WTC11 (cell line): ENCODE data around the gene CLMN. TPM values are rescaled to one million over a fixed set of nuclear protein-coding genes. Genes with fewer than 3 reads are reported as not detected.
A peak's percentile ranks its signal among the peaks of the same experiment; 100 is the strongest.

ENCODE experiments used
- ATAC-seq: fragments of 200-7000 bp; cut with Tn5 transposase; 2 replicates; pipeline ENCODE4 v1.10.0; 2021; ENCODE audit warnings: mild to moderate bottlenecking, moderate library complexity
- CTCF ChIA-PET: fragments of 300-600 bp; sonication (Branson Sonifier 250); formaldehyde crosslinking; loops from one replicate; lab custom pipeline; 2021; ENCODE audit warnings: antibody characterized with exemption; lab: Charles Lee
- POLR2A ChIA-PET: fragments of 350-600 bp; sonication (Branson Sonifier 250); formaldehyde crosslinking; loops from one replicate; lab custom pipeline; 2021; ENCODE audit warnings: antibody characterized with exemption; lab: Charles Lee
- DNase-seq: peaks from one replicate; pipeline ENCODE4 v3.0.0; 2021; ENCODE audit warnings: low spot score
- H3K27ac Mint-ChIP-seq: 2 replicates; pipeline ENCODE4 v1.8.0; 2021; ENCODE audit warnings: mixed read lengths
- H3K27me3 Mint-ChIP-seq: 2 replicates; pipeline ENCODE4 v1.8.0; 2021; ENCODE audit warnings: low read depth, mild to moderate bottlenecking, moderate library complexity, mixed read lengths
- H3K36me3 Mint-ChIP-seq: 2 replicates; pipeline ENCODE4 v1.8.0; 2021; ENCODE audit warnings: mixed read lengths
- H3K4me1 Mint-ChIP-seq: 2 replicates; pipeline ENCODE4 v1.8.0; 2022; ENCODE audit warnings: mixed read lengths
- H3K4me3 Mint-ChIP-seq: 2 replicates; pipeline ENCODE4 v1.8.0; 2021; ENCODE audit warnings: mild to moderate bottlenecking, moderate library complexity, mixed read lengths
- H3K9me3 Mint-ChIP-seq: 2 replicates; pipeline ENCODE4 v1.8.0; 2021; ENCODE audit warnings: mixed read lengths
- ARID4B ChIP-seq: sonication (generic); formaldehyde crosslinking; IDR thresholded peaks from 2 replicates; pipeline ENCODE4 v1.8.0; 2023; ENCODE audit warnings: missing genetic modification reagents, mild to moderate bottlenecking, borderline replicate concordance
- CREB1 ChIP-seq: sonication (generic); formaldehyde crosslinking; IDR thresholded peaks from 2 replicates; pipeline ENCODE4 v1.8.0; 2023; ENCODE audit warnings: mild to moderate bottlenecking, missing genetic modification reagents
- ELF4 ChIP-seq: sonication (generic); formaldehyde crosslinking; IDR thresholded peaks from 2 replicates; pipeline ENCODE4 v1.8.1; 2022; ENCODE audit warnings: low read depth, mild to moderate bottlenecking, moderate library complexity, missing genetic modification reagents
- EMX1 ChIP-seq: fragments of 250-450 bp; sonication (Bioruptor Pico); IDR thresholded peaks from 2 replicates; pipeline ENCODE4 v1.8.0; 2021; ENCODE audit warnings: mild to moderate bottlenecking
- FOXJ3 ChIP-seq: sonication (generic); formaldehyde crosslinking; IDR thresholded peaks from 2 replicates; pipeline ENCODE4 v1.9.0; 2021; ENCODE audit warnings: missing genetic modification reagents, mild to moderate bottlenecking, borderline replicate concordance
- HMGA2 ChIP-seq: fragments of 250-450 bp; sonication (Bioruptor Pico); IDR thresholded peaks from 2 replicates; pipeline ENCODE4 v1.4.0; 2021; ENCODE audit warnings: mild to moderate bottlenecking, moderate library complexity
- IRF2 ChIP-seq: sonication (generic); formaldehyde crosslinking; IDR thresholded peaks from 2 replicates; pipeline ENCODE4 v1.8.0; 2022; ENCODE audit warnings: low read depth, missing genetic modification reagents, borderline replicate concordance
- OVOL2 ChIP-seq: fragments of 250-450 bp; sonication (Bioruptor Pico); IDR thresholded peaks from 2 replicates; pipeline ENCODE4 v1.9.0; 2021; ENCODE audit warnings: mild to moderate bottlenecking, borderline replicate concordance
- PRRX2 ChIP-seq: fragments of 250-450 bp; sonication (Bioruptor Pico); IDR thresholded peaks from 2 replicates; pipeline ENCODE4 v1.8.0; 2021; ENCODE audit warnings: mild to moderate bottlenecking
- ZBTB43 ChIP-seq: sonication (generic); formaldehyde crosslinking; IDR thresholded peaks from 2 replicates; pipeline ENCODE4 v1.8.1; 2023; ENCODE audit warnings: mild to moderate bottlenecking, missing genetic modification reagents
- ZNF138 ChIP-seq: sonication (generic); formaldehyde crosslinking; conservative IDR thresholded peaks from 2 replicates; pipeline ENCODE4 v1.8.1; 2022; ENCODE audit warnings: mild to moderate bottlenecking, moderate library complexity, missing genetic modification reagents
- ZNF232 ChIP-seq: sonication (generic); formaldehyde crosslinking; IDR thresholded peaks from 2 replicates; pipeline ENCODE4 v1.8.0; 2022; ENCODE audit warnings: mild to moderate bottlenecking, missing genetic modification reagents
- ZNF671 ChIP-seq: fragments of 250-450 bp; sonication (Bioruptor Pico); IDR thresholded peaks from 2 replicates; pipeline ENCODE4 v1.8.0; 2021; ENCODE audit warnings: mild to moderate bottlenecking
- total RNA-seq: library from RNA; stranded (reverse); gene quantifications from 3 replicates; pipeline ENCODE4 v1.2.3, GENCODE V29; 2021
- TF ChIP-seq, protein P1 (sequence below): fragments of 250-450 bp; sonication (Bioruptor Pico); conservative IDR thresholded peaks from 2 replicates; pipeline ENCODE4 v1.9.0; 2021; ENCODE audit warnings: mild to moderate bottlenecking
- TF ChIP-seq, protein P2 (sequence below): sonication (generic); formaldehyde crosslinking; IDR thresholded peaks from 2 replicates; pipeline ENCODE4 v1.8.0; 2022; ENCODE audit warnings: mild to moderate bottlenecking, missing genetic modification reagents
- TF ChIP-seq, protein P3 (sequence below): sonication (generic); formaldehyde crosslinking; IDR thresholded peaks from 2 replicates; pipeline ENCODE4 v1.8.0; 2023; ENCODE audit warnings: mild to moderate bottlenecking, missing genetic modification reagents
- TF ChIP-seq, protein P4 (sequence below): sonication (generic); formaldehyde crosslinking; IDR thresholded peaks from 2 replicates; pipeline ENCODE4 v1.8.1; 2023; ENCODE audit warnings: mild to moderate bottlenecking, moderate library complexity, missing genetic modification reagents
- TF ChIP-seq, protein P5 (sequence below): fragments of 250-450 bp; sonication (Bioruptor Pico); IDR thresholded peaks from 2 replicates; pipeline ENCODE4 v1.8.0; 2021; ENCODE audit warnings: mild to moderate bottlenecking

The CLMN gene
- total RNA-seq, 1 experiment from 2014 or later: 12.2 TPM

- no peaks in the 10 kb centered on the region for H3K27me3 Mint-ChIP-seq
- ChIA-PET CTCF (no interaction called here), POLR2A (no interaction called here)
These were observed 183.1 kb downstream of the CLMN start for GRCh38 chr14:95136631-95137030.

GRCh38 chr14:95134304-95134933 is 185.3 kb downstream of the CLMN start:
- ATAC-seq: no peak
- H3K27me3 Mint-ChIP-seq: no peaks in the 10 kb centered on the region
- peaks cover 32% of the 10 kb centered on the region for H3K4me1 Mint-ChIP-seq
- H3K9me3 Mint-ChIP-seq: no peaks in the 10 kb centered on the region
- peaks cover 9% of the 10 kb centered on the region for H3K36me3 Mint-ChIP-seq
- no peak for DNase-seq
- POLR2A ChIA-PET: no interaction called here
- CTCF ChIA-PET: no interaction called here
- H3K27ac Mint-ChIP-seq: peak overlapping the region; percentile 38
- H3K4me3 Mint-ChIP-seq: no peak overlapping the region
- TF ChIP-seq ZNF138 (CRISPR knock-in tag) (no peak), ZNF232 (no peak), ARID4B (CRISPR knock-in tag) (no peak), PRRX2 (CRISPR knock-in tag) (no peak), ZBTB43 (CRISPR knock-in tag) (no peak), OVOL2 (CRISPR knock-in tag) (no peak), ZNF671 (CRISPR knock-in tag) (no peak), EMX1 (no peak), CREB1 (CRISPR knock-in tag) (no peak), HMGA2 (CRISPR knock-in tag) (no peak), IRF2 (CRISPR knock-in tag) (no peak)
- TF ChIP-seq, protein P1, sequence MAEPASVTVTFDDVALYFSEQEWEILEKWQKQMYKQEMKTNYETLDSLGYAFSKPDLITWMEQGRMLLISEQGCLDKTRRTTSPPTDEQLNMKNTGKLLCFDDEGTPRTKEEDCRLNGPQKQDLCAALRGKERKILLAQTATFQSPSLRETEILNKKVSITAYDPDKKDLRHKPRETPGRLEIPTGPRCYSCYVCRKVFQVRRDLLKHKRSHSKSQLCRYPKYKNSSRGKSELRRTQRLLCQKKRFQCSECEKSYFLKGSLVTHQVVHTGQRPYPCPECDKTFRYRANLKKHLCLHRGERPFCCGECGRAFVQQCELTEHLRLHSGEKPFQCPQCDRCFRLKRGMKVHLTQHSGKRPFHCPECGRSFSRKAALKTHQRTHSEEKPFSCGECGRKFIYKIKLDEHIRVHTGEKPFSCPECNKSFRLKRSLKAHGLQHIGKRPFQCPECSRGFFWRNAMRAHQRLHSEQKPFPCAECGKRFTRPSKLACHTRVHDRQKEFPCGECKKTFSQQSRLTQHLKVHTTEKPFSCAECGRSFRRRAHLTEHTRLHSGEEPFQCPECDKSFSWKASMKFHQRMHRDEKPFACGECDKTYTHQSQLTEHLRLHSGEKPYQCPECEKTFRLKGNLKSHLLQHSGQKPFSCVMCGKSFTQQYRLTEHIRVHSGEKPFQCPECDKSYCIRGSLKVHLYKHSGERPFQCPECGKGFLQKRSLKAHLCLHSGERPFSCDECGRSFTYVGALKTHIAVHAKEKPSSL (CRISPR knock-in tag): no peak
- TF ChIP-seq, protein P2, sequence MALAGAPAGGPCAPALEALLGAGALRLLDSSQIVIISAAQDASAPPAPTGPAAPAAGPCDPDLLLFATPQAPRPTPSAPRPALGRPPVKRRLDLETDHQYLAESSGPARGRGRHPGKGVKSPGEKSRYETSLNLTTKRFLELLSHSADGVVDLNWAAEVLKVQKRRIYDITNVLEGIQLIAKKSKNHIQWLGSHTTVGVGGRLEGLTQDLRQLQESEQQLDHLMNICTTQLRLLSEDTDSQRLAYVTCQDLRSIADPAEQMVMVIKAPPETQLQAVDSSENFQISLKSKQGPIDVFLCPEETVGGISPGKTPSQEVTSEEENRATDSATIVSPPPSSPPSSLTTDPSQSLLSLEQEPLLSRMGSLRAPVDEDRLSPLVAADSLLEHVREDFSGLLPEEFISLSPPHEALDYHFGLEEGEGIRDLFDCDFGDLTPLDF (CRISPR knock-in tag): no peak
- TF ChIP-seq, protein P3, sequence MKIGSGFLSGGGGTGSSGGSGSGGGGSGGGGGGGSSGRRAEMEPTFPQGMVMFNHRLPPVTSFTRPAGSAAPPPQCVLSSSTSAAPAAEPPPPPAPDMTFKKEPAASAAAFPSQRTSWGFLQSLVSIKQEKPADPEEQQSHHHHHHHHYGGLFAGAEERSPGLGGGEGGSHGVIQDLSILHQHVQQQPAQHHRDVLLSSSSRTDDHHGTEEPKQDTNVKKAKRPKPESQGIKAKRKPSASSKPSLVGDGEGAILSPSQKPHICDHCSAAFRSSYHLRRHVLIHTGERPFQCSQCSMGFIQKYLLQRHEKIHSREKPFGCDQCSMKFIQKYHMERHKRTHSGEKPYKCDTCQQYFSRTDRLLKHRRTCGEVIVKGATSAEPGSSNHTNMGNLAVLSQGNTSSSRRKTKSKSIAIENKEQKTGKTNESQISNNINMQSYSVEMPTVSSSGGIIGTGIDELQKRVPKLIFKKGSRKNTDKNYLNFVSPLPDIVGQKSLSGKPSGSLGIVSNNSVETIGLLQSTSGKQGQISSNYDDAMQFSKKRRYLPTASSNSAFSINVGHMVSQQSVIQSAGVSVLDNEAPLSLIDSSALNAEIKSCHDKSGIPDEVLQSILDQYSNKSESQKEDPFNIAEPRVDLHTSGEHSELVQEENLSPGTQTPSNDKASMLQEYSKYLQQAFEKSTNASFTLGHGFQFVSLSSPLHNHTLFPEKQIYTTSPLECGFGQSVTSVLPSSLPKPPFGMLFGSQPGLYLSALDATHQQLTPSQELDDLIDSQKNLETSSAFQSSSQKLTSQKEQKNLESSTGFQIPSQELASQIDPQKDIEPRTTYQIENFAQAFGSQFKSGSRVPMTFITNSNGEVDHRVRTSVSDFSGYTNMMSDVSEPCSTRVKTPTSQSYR (CRISPR knock-in tag): no peak
- TF ChIP-seq, protein P4, sequence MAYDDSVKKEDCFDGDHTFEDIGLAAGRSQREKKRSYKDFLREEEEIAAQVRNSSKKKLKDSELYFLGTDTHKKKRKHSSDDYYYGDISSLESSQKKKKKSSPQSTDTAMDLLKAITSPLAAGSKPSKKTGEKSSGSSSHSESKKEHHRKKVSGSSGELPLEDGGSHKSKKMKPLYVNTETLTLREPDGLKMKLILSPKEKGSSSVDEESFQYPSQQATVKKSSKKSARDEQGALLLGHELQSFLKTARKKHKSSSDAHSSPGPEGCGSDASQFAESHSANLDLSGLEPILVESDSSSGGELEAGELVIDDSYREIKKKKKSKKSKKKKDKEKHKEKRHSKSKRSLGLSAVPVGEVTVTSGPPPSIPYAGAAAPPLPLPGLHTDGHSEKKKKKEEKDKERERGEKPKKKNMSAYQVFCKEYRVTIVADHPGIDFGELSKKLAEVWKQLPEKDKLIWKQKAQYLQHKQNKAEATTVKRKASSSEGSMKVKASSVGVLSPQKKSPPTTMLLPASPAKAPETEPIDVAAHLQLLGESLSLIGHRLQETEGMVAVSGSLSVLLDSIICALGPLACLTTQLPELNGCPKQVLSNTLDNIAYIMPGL: no peak

More at GRCh38 chr14:95136631-95137030, 183.1 kb downstream of the CLMN start:
- H3K9me3 Mint-ChIP-seq: no peaks in the 10 kb centered on the region
- H3K27ac Mint-ChIP-seq: peak overlapping the region; percentile 8
- H3K4me3 Mint-ChIP-seq: no peak overlapping the region
- DNase-seq: no peak
- H3K36me3 Mint-ChIP-seq: 0 out of 2 replicates have a peak, but pooled peaks cover 2% of the 10 kb centered on the region
- TF ChIP-seq, protein P5, sequence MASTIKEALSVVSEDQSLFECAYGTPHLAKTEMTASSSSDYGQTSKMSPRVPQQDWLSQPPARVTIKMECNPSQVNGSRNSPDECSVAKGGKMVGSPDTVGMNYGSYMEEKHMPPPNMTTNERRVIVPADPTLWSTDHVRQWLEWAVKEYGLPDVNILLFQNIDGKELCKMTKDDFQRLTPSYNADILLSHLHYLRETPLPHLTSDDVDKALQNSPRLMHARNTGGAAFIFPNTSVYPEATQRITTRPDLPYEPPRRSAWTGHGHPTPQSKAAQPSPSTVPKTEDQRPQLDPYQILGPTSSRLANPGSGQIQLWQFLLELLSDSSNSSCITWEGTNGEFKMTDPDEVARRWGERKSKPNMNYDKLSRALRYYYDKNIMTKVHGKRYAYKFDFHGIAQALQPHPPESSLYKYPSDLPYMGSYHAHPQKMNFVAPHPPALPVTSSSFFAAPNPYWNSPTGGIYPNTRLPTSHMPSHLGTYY (CRISPR knock-in tag): no peak
- TF ChIP-seq ELF4 (CRISPR knock-in tag) (no peak), FOXJ3 (CRISPR knock-in tag) (no peak)
- TF ChIP-seq, all 79 proteins: peak for 0
- ATAC-seq: no peak
- peaks cover 51% of the 10 kb centered on the region for H3K4me1 Mint-ChIP-seq
